Measurements from ENCODE around the gene SCGB3A2. TPM values are rescaled to one million over a fixed set of nuclear protein-coding genes. Genes with fewer than 3 reads are reported as not detected.

Gene SCGB3A2
- total RNA-seq = not detected in 2 replicates

GRCh38 chr5:147878066-147878759 is at the start of gene SCGB3A2:
Gene SCGB3A2 (plus strand): TSS chr5:147878711. CDS start chr5:147878804, 93 bp downstream.

GRCh38 chr5:147831465-147831864 is 47.0 kb upstream of the SCGB3A2 start, which contains the start of gene SPINK1:
Gene SPINK1 (minus strand): TSS chr5:147831671. CDS start chr5:147831577, 94 bp downstream.

GRCh38 chr5:147906326-147907095 is 28.0 kb downstream of the SCGB3A2 start, which contains the start of gene C5orf46:
Gene C5orf46 (minus strand): TSS chr5:147906538. CDS start chr5:147906501, 37 bp downstream.

Other genes starting within 250 kb of the SCGB3A2 start
- not detected in 2 replicates for gene JAKMIP2, start 96.0 kb upstream of the SCGB3A2 start, total RNA-seq
- gene SPINK1, start 47.0 kb upstream of the SCGB3A2 start, total RNA-seq = 0.78 and 1.0 TPM in 2 replicates
- gene C5orf46, start 27.8 kb downstream of the SCGB3A2 start, total RNA-seq = not detected in 2 replicates
- gene SPINK5, start 185.3 kb downstream of the SCGB3A2 start, total RNA-seq = 30.3 and 51.3 TPM in 2 replicates